GM10266 (cell line): Measurements from ENCODE around the gene GALNS.

Source experiments
- DNase-seq: peaks from one replicate; pipeline ENCODE4 v3.0.0; 2012; ENCODE audit errors: extremely low spot score
- CTCF ChIP-seq: IDR thresholded peaks from 2 replicates; pipeline ENCODE4 v1.5.1; 2012; ENCODE audit warnings: mild to moderate bottlenecking, low read depth; ENCODE audit not compliant: control insufficient read depth, insufficient read depth; ENCODE audit errors: missing control alignments

The GALNS gene

GRCh38 chr16:88770461-88771293 lies 86.1 kb downstream of the GALNS start:
- DNase-seq, result no peak
- TF ChIP-seq CTCF, result no peak

- DNase-seq, result peak; percentile 84
- no peak for TF ChIP-seq CTCF
These were observed 86.9 kb downstream of the GALNS start for GRCh38 chr16:88769617-88770460.

- no peak for DNase-seq
These were observed 88.5 kb downstream of the GALNS start for GRCh38 chr16:88768071-88768783.

GRCh38 chr16:88767546-88768070 lies 89.1 kb downstream of the GALNS start:
- TF ChIP-seq CTCF, result no peak
- DNase-seq, result no peak

More at GRCh38 chr16:88768071-88768783, 88.5 kb downstream of the GALNS start:
- no peak for TF ChIP-seq CTCF

- no peak for TF ChIP-seq CTCF
- DNase-seq, result no peak
These were observed 89.8 kb downstream of the GALNS start for GRCh38 chr16:88766975-88767374.

GRCh38 chr16:88764913-88765349 lies 91.8 kb downstream of the GALNS start:
- TF ChIP-seq CTCF, result no peak
- DNase-seq, result no peak
